ENCODE results near the gene SPATA6L.
"Not testable (repeated sequence)": the region's sequence is repeated elsewhere in the genome, so short reads cannot be mapped to it uniquely, and the experiment has no call there.

The SPATA6L gene

DNA sequence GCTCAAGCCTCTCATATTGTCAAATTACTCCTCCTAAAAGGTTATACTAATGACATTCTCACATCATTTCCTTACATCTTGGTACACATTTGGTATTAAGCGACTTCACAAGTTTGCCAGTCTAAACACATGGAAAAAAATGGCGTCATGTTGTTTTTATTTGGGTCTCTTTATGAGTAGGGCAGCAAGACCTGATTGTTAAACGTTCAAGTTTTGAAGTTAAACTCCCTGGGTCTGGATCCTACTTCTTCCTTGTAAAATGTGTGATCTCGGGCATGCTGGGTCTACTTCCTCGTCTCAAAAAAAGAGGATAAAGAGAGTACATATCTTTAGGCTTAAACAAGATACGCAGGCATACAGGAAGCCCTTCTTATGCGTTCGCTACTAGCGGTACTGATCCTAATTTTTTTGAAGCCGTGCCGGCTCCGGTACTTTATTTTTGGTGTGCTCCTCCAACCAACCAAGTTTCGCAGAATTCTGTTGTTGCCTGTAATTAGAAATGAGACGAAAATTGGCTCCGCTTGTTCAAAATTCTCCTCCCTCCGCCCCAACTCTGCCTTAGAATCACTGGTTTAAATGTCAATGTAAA, 12.5 kb upstream of the SPATA6L start:
- no peak for DNase-seq (ENCODE audit: low read depth in 2 of 3, low spot score in 2 of 3)

DNA sequence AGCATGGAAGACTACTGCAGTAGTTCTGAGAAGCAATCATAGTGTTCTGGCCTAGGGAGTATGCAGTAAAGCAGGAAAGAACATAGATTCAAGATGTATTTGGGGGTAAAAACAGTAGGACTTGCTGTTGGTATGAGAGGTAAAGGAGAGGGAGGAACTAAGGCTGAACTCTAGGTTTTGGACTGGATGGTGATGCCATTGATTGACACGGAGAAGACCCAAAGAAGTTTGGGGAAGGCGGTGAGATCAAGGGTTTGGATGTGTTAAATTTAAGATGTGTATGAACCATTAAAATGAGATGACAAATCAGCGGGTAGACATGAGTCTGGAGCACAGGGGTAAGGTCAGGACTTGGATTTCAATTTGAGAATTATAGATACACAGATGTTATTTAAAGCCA, 11.1 kb upstream of the SPATA6L start:
- DNase-seq (ENCODE audit: low read depth in 2 of 3, low spot score in 2 of 3) = no peak

DNA sequence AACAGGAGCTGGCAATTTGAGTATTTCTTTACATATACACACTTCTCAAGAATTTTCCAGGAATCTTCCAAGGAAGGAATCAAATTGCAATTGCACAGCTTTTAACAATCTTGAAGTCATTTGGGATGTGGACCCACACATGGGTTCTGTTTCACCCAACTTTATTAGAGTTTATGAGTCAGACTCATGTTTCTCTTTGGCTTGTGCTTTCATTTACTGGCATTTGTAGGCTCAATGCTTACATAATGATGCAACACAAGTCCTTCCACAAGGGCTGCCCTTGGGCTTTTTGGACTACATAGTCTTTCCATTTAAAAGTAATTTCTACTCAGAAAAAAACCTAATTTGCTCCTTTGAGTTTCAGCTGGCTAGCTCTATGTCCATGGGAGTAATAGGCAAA, 8.5 kb upstream of the SPATA6L start:
- no peak for DNase-seq (ENCODE audit: low read depth in 2 of 3, low spot score in 2 of 3)

DNA sequence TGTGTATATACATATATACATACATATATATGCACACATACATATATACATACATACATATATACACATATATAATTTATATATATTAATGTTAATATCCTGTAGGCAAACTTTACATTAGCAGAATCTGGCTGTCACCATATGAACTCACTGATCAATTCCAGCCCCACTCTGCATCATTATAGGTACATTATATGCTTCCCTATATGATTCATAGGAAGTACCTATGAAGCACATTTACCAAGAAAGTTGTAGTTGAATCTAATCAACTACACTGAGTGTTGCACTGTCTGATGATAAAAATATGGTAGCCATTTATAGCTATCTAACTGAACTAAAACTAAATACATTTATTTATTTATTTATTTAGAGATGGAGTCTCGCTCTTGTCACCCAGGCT, 5.5 kb upstream of the SPATA6L start:
- DNase-seq (ENCODE audit: low read depth in 2 of 3, low spot score in 2 of 3) = no peak

DNA sequence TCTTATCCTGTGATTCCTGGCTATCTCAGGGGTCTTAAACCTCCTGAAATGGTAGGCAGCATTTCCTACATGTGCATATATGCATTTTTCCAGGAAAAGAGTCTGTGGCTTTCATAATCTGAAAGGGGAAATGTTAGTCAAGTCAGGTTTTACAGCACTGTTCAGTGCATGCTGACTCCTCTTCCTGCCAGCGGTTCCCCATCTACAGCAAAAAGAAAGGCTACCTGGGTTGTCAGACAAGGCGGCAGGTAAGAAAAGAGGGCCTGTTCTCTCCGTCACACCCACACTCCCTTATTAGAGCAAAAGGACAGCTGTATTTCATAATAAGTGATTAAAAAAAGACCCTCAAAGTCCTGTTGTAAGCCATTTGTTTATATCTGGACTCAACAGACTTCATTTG, 4.3 kb upstream of the SPATA6L start:
- DNase-seq (ENCODE audit: low read depth in 2 of 3, low spot score in 2 of 3) = no peak

DNA sequence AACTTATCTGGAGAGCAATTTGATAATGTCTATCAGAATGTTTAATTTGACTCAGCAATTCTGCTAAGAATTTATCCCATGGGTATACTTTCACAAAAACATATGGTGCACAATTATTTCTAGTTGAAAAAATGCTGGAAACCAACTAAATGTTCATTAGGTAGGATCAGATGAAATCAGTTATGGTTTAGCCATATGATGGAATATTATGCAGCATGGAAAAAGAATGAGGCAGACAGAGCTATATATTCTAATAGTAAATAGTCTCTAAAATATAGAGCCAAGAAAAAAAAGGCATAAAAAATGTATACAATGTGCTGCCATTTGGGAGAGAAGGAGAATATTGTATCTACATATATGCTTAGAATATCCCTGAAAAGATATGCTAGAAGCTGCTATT, 3.6 kb upstream of the SPATA6L start:
- DNase-seq (ENCODE audit: low read depth in 2 of 3, low spot score in 2 of 3) = no peak

DNA sequence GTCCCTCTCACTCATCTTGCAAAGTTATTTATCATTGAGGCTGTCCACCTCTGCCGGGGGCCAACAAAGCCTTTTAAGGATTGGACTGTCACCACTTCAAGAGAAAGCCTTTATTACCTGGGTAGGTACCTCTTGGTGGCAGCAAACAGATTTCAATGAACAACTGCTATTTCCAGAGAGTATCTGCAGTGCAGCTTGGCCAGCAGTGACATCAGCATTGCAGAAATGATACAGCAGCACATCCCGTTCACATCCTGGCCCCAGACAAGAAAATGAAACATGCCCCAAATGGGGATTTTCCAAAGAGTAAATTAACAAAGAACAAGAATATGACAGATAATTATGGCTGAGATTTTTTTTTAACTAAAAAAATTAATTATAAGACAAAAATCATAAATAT, 2.3 kb upstream of the SPATA6L start:
- no peak for DNase-seq (ENCODE audit: low read depth in 2 of 3, low spot score in 2 of 3)

DNA sequence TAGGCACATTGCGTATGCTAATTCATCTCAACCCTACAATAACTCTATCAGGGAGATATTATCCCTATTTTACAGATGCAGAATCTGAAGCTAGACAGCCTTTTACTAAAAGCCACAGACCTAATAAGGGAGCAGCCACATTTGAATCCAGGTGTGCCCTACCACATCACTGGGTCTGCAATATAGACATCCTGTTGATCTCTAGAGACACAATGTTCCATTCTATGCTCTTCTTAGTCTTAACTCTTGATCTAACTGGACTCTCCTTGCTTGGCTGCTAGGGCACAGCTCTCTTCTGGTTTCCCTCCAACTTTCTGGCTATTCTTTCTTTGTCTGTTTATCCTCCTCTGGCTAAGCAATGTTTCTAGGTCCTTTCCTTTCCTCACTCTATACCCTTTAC, 1.4 kb upstream of the SPATA6L start:
- DNase-seq (ENCODE audit: low read depth in 2 of 3, low spot score in 2 of 3) = no peak

DNA sequence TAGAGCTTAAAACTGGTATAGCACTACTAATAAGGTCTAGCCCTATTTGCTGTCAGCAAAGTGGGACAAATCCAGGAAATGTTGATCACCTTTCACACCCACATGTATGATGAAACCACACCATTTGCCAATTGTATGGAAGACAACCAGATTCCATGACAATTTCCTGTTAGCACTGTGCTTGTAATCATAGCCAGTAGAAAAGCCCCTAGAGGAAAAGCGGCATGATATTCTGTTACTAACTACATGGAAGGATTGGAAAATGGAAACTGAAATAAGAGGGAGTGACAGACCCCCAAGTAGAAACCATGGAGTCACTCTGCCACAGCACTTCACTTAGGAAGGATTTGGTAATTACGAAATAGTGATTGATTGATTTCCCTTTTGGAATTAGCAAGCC, 923 bp downstream of the SPATA6L start:
- no peak for DNase-seq (ENCODE audit: low read depth in 2 of 3, low spot score in 2 of 3)

DNA sequence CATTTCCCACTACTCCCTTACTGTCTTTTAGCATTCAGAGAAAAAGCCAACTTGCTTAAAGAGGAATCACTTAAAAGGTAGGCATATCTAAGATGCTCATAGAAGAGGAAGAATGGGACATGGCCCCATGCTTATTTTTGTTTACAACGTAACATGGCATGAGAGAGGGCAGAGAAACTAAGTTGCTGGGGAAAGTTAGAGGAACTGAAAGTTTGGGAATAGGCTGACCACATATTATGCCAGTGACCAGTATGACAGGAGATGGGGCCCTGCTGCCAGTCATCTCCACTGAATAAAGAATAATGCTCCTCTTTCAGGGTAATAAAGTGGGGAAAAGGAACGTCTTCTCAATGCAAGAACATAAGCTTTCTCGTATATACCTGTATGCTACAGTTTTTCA, 2.3 kb downstream of the SPATA6L start:
- no peak for DNase-seq (ENCODE audit: low read depth in 2 of 3, low spot score in 2 of 3)

DNA sequence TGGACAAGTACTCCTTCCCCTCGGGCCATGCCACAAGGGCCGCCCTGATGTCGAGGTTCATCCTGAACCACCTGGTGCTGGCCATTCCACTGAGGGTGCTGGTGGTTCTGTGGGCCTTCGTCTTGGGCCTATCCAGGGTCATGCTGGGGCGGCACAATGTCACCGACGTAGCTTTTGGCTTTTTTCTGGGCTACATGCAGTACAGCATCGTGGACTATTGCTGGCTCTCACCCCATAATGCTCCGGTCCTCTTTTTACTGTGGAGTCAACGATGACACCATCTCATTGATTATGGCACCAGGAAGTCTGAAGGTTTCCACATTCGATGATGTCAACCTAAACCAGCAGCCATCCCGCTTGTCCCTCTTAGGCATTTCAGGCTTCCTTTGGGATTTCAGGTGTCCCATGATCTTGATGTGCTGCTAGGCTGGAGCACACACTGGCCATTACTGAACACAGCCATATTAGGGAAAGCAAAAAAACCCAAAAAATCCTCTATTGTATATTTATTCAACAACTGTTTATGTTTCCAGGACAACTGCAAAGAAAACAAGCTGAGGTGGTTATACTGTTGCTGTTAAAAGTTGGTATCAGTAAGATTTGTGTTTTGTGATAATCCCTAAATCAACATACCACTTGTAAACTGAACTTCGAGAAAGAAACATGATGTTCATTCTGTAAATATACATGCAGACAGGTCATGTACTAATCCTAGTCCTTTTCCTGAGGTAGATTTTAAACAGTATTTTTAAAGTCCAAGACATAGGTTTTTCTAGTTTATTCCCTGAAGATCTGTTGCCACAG, 3.1 kb downstream of the SPATA6L start:
- DNase-seq (ENCODE audit: low read depth in 2 of 3, low spot score in 2 of 3) = no peak

DNA sequence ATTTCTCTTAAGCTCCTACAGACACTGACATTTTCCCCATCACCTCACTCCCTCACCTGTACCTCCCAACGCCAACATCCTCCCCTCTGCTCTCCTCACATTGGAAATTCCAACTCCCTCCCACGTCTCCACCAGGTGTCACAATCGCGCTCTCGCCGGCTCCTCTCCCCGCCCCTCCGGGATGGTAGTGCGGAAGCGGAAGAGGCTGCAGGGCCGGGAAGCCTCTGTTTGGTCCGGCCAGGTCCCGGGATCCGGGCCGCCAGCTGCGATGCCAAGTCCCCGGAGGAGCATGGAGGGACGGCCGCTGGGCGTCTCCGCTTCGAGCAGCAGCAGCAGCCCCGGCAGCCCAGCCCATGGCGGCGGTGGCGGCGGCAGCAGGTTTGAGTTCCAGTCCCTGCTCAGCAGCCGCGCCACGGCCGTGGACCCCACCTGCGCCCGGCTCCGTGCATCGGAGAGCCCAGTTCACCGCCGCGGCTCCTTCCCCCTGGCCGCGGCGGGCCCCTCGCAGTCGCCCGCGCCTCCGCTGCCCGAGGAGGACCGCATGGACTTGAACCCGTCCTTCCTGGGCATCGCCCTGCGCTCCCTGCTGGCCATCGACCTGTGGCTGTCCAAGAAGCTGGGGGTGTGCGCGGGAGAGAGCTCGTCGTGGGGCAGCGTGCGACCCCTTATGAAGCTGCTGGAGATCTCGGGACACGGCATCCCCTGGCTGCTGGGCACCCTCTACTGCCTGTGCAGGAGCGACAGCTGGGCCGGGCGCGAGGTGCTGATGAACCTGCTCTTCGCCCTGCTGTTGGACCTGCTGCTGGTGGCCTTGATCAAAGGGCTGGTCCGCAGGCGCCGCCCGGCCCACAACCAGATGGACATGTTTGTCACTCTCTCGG, 3.9 kb downstream of the SPATA6L start, which contains the start of gene PLPP6:
Gene PLPP6, plus strand, starts transcription at position 187 of the 881 bp plus-strand sequence. Its CDS starts 82 bp downstream, at position 269.
- peak; percentile 49 to 58 (median 54) for DNase-seq (ENCODE audit: low read depth in 2 of 3, low spot score in 2 of 3)

DNA sequence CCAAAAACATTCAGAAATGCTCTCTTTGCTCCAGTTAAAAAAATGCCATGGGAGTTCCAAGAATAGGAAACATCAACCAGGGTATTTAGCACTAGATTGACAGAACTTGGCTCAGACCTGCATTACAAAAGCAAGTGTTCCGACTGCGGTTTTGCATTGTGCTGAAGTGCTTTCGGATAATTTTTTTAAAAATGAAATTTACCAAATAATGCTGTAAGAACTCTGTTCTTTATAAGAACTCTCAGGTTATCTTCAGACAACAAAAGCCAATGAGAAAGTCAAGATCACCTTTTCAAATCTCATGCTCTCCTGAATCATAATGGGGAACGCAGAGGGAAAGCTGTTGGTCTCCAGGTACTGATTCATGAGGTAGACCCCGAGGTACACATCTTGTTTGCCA, 4.7 kb downstream of the SPATA6L start:
- no peak for DNase-seq (ENCODE audit: low read depth in 2 of 3, low spot score in 2 of 3)

DNA sequence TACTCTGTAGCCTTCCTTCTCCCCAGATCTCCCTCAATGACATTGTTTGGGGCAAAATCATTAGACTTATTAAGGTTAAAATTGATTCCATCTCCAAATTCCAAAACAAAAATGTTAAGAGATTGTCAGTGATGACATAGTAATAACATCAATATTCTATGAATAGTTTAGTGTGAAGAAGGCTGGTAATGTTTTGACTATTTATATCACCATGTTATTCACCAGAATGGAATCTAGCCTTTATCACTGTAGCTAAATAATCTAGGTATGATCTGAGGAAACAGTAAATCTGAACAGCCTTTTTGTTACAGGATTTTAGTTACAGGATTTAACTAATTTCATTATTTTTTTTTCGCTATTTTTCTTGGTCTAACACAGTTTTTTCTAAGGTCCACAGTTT, 5.1 kb downstream of the SPATA6L start:
- DNase-seq (ENCODE audit: low read depth in 2 of 3, low spot score in 2 of 3) = no peak

DNA sequence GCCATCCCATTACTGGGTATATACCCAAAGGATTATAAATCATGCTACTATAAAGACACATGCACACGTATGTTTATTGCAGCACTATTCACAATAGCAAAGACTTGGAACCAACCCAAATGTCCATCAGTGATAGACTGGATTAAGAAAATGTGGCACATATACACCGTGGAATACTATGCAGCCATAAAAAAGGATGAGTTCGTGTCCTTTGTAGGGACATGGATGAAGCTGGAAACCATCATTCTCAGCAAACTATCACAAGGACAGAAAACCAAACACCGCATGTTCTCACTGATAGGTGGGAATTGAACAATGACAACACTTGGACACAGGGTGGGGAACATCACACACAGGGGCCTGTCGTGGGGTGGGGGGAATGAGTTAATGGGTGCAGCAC, 5.6 kb downstream of the SPATA6L start:
- DNase-seq (ENCODE audit: low read depth in 2 of 3, low spot score in 2 of 3) = not testable (repeated sequence)

DNA sequence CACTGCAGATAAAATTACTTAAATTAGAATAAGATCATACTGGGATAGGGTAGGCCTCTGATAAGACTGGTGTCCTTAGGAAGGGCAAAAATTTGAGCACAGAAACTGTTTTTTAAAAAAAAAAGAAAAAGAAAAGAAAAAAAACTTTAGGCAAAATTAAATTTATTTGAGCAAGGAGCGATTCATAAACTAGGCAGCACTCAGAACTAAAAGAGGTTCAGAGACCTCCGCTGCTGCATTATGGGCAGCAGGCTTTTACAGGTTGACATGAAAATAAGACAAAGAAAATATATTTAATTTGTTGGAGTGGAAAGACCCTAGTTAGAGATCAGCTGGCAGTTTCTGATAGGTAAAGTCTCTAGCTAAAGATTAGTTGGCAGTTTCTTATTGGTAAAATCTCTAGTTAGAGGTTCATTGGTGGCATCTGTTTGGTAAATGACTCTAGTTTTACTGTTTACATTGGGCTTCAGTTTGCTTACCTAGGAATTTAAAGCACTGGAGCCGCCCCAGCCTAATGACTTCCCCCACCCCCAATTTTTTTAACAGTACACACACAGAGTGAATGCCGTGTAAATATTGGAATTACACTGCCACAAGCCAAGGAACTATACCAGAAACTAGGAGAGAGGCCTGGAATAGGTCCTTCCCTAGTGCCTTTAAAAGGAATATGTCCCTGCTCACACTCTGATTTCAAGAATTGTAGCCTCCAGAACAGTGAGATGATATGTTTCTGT, 8.7 kb downstream of the SPATA6L start:
- DNase-seq (ENCODE audit: low read depth in 2 of 3, low spot score in 2 of 3) = no peak

DNA sequence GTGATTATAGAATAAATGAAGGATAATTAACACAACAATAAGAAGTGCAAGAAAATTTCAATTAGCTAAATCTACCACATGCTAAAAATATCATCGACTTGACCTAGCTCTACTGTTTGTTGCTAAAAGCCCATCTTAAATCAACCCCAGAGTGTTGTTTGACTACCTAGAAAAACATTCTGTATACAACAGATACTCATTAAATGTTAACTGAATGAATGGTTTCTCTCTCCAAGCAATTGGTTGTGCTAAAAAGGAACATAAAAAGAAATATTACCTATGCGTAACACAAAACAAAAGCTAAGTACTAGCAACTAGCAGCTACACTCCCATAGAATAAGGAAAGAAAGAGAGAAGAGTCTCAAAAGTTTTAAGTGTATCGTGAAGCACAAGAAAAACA, 9.7 kb downstream of the SPATA6L start:
- no peak for DNase-seq (ENCODE audit: low read depth in 2 of 3, low spot score in 2 of 3)

DNA sequence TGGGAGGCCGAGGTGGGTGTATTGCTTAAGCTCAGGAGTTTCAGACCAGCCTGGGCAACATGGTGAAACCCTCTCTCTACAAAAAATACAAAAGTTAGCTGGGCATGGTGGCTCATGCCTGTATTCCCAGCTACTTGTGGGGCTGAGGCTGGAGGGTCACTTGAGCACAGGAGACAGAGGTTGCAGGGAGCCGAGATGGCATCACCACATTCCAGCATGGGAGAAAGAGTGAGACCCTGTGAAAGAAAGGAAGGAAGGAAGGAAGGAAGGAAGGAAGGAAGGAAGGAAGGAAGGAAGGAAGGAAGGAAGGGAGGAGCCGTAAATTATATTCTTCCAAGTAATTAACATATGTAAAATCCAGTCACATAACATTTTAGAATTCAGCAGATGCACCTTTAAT, 10.1 kb downstream of the SPATA6L start:
- not testable (repeated sequence) for DNase-seq (ENCODE audit: low read depth in 2 of 3, low spot score in 2 of 3)

DNA sequence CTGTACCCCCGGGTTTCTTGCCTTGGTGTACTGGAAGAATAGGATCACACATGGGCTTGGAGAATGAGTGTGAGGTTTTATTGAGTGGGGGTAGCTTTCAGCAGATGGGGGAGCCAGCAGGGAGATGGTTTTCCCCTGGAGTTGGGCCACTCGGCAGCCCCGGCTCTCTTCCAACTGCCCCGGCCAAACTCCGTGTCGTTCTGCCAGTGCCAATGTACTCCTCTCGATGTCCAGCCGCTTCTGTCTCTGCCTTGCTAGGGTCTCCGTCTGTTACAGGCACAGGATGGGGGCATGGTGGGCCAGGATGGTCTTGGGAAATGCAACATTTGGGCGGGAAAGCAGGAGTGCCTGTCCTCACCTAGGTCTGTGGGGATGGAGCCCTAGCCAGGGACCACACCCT, 11.7 kb downstream of the SPATA6L start:
- DNase-seq (ENCODE audit: low read depth in 2 of 3, low spot score in 2 of 3) = no peak

DNA sequence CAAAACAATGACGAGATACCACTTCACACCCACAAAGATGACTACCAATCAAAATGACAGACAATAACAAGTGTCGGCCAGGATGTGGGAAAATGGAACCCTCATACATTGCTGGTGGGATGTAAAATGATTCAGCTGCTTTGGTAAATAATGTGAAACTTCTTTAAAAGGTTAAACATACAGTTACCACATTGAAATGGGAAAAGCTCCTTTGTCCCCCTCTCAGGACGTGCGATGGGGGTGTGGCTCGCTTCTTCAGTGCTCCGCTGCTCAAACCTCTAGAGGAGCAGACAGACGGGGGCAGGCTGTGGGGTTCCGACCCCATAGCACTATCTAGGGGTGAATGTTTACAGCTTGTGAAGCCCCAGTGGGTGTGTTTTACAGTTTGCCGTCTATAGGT, 12.2 kb downstream of the SPATA6L start:
- no peak for DNase-seq (ENCODE audit: low read depth in 2 of 3, low spot score in 2 of 3)

DNA sequence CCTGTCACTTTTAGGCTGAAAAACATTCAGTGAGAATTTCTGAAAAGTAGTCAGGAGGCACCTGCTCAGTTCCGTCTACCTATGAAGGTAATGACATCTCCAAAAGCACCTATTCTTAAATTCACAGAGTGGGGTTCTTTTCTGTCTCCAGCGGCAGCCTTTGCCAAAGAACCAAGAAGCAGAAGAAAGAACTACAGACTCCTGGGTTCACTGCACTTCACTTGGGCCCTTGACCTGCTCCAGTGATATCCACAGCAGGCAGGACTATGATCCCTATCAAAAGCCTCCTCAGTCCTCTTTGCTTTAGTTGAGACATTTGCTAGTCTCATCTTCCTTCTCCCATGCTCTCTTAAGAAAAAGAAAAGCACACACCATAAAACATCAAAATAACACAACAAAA, 23.9 kb downstream of the SPATA6L start:
- no peak for DNase-seq (ENCODE audit: low read depth in 2 of 3, low spot score in 2 of 3)

Measured in activated CD8-positive, alpha-beta memory T cell treated with anti-CD3 and anti-CD28 coated beads for 48 hours (primary cell).